ENCODE measurements around the gene HADH.

- no peak for TF ChIP-seq POLR2A (IDR thresholded peaks at IDR 0.05)
- no peak for TF ChIP-seq CTCF (IDR thresholded peaks at IDR 0.05)
Measured at GRCh38 chr4:107988763-107989035, 990 bp upstream of the HADH start.

All from vagina (tissue), 2 donors.